HepG2 (cell line): ENCODE measurements around the gene AKAP14. TPM values are rescaled to one million over a fixed set of nuclear protein-coding genes. Genes with fewer than 3 reads are reported as not detected.

ENCODE experiments used
- ARID2 ChIP-seq: sonication (generic); formaldehyde crosslinking; IDR thresholded peaks from 2 replicates; pipeline ENCODE4 v1.8.1; 2022; ENCODE audit warnings: mild to moderate bottlenecking, missing genetic modification reagents, borderline replicate concordance
- ATF1 ChIP-seq: IDR thresholded peaks from 2 replicates; pipeline ENCODE4 v1.6.1; 2016; ENCODE audit warnings: mild to moderate bottlenecking, control low read depth
- BRF2 ChIP-seq: sonication (generic); formaldehyde crosslinking; IDR thresholded peaks from 2 replicates; pipeline ENCODE4 v1.8.1; 2022; ENCODE audit warnings: mild to moderate bottlenecking, missing genetic modification reagents
- CCDC6 ChIP-seq: sonication (generic); formaldehyde crosslinking; IDR thresholded peaks from 2 replicates; pipeline ENCODE4 v1.8.1; 2022; ENCODE audit warnings: mild to moderate bottlenecking, missing genetic modification reagents, moderate library complexity
- DPF2 ChIP-seq: sonication (generic); formaldehyde crosslinking; IDR thresholded peaks from 2 replicates; pipeline ENCODE4 v1.4.0; 2020; ENCODE audit warnings: mild to moderate bottlenecking, low read depth, missing genetic modification reagents, borderline replicate concordance
- MATR3 ChIP-seq: sonication (generic); formaldehyde crosslinking; IDR thresholded peaks from 2 replicates; pipeline ENCODE4 v1.4.0; 2020; ENCODE audit warnings: missing genetic modification reagents
- MEF2D ChIP-seq: sonication (generic); formaldehyde crosslinking; IDR thresholded peaks from 2 replicates; pipeline ENCODE4 v1.5.1; 2020; ENCODE audit warnings: mild to moderate bottlenecking, missing genetic modification reagents
- RARA ChIP-seq: IDR thresholded peaks from 2 replicates; pipeline ENCODE4 v1.6.1; 2016; ENCODE audit warnings: missing genetic modification reagents, missing compliant biosample characterization
- RFXANK ChIP-seq: IDR thresholded peaks from 2 replicates; pipeline ENCODE4 v1.6.1; 2016
- STAG1 ChIP-seq: sonication (generic); formaldehyde crosslinking; IDR thresholded peaks from 2 replicates; pipeline ENCODE4 v1.4.0; 2020; ENCODE audit warnings: missing genetic modification reagents
- THAP7 ChIP-seq: sonication (generic); formaldehyde crosslinking; IDR thresholded peaks from 2 replicates; pipeline ENCODE4 v1.8.1; 2023; ENCODE audit warnings: mild to moderate bottlenecking, missing genetic modification reagents
- ZBTB1 ChIP-seq: sonication (generic); formaldehyde crosslinking; IDR thresholded peaks from 2 replicates; pipeline ENCODE4 v1.4.0; 2020; ENCODE audit warnings: missing genetic modification reagents, borderline replicate concordance
- ZMAT3 ChIP-seq: sonication (generic); formaldehyde crosslinking; conservative IDR thresholded peaks from 2 replicates; pipeline ENCODE4 v1.7.0; 2021; ENCODE audit warnings: missing genetic modification reagents
- ZMYM4 ChIP-seq: sonication (generic); formaldehyde crosslinking; IDR thresholded peaks from 2 replicates; pipeline ENCODE4 v1.8.1; 2023; ENCODE audit warnings: mild to moderate bottlenecking, missing genetic modification reagents
- ZNF205 ChIP-seq: IDR thresholded peaks from 2 replicates; pipeline ENCODE4 v1.6.1; 2018; ENCODE audit warnings: missing biosample characterization, missing genetic modification reagents
- ZNF33B ChIP-seq: sonication (generic); formaldehyde crosslinking; IDR thresholded peaks from 2 replicates; pipeline ENCODE4 v1.5.1; 2020; ENCODE audit warnings: mild to moderate bottlenecking, missing genetic modification reagents
- ZNF720 ChIP-seq: sonication (generic); formaldehyde crosslinking; IDR thresholded peaks from 2 replicates; pipeline ENCODE4 v1.4.0; 2020; ENCODE audit warnings: missing genetic modification reagents
- ZNF83 ChIP-seq: sonication (generic); formaldehyde crosslinking; IDR thresholded peaks from 2 replicates; pipeline ENCODE4 v1.4.0; 2020; ENCODE audit warnings: missing genetic modification reagents, mild to moderate bottlenecking, borderline replicate concordance
- ZSCAN21 ChIP-seq: sonication (generic); formaldehyde crosslinking; IDR thresholded peaks from 2 replicates; pipeline ENCODE4 v1.8.0; 2022; ENCODE audit warnings: mild to moderate bottlenecking, missing genetic modification reagents, moderate library complexity, borderline replicate concordance
- polyA plus RNA-seq, 8 experiments: library from polyadenylated mRNA; depleted of rRNA in 3 of 8; stranded (reverse) in 7 of 8; unstranded in 1 of 8; fragments of >200 nt; fragmentation: Illumina TruSeq in 4 of 8; extraction: Trizol in 4 of 8; gene quantifications; 2 replicates each; pipeline versions ENCODE4 v1.2.1 to v1.2.3, GENCODE V29; 2011 to 2016; ENCODE audit warnings: low read depth in 4 of 8, missing spikeins in 1 of 8, mixed read lengths in 1 of 8; ENCODE audit not compliant: insufficient read depth in 1 of 8
- total RNA-seq, 5 experiments: library from RNA; depleted of rRNA; stranded (reverse); fragments of >200 nt; fragmentation: Illumina TruSeq; extraction: Trizol; gene quantifications; 2 replicates each; pipeline ENCODE4 v1.2.3, GENCODE V29; 2016; ENCODE audit warnings: low read depth in 1 of 5
- TF ChIP-seq, protein P1 (sequence below): sonication (generic); formaldehyde crosslinking; IDR thresholded peaks from 2 replicates; pipeline ENCODE4 v1.5.1; 2020; ENCODE audit warnings: missing genetic modification reagents, mild to moderate bottlenecking, borderline replicate concordance
- TF ChIP-seq, protein P2 (sequence below): sonication (generic); formaldehyde crosslinking; IDR thresholded peaks from 2 replicates; pipeline ENCODE4 v1.5.1; 2020; ENCODE audit warnings: mild to moderate bottlenecking, missing genetic modification reagents, borderline replicate concordance

Gene AKAP14
- total and polyA plus RNA-seq, 2 of the 13 experiments (the other 11 are each of a cell fraction or from before 2014, with no cell fraction given): 0.20 to 1.7 TPM

GRCh38 chrX:119943185-119943988 lies 47.7 kb downstream of the AKAP14 start, which contains the start of gene NKAP (continued):
- TF ChIP-seq, protein P1, sequence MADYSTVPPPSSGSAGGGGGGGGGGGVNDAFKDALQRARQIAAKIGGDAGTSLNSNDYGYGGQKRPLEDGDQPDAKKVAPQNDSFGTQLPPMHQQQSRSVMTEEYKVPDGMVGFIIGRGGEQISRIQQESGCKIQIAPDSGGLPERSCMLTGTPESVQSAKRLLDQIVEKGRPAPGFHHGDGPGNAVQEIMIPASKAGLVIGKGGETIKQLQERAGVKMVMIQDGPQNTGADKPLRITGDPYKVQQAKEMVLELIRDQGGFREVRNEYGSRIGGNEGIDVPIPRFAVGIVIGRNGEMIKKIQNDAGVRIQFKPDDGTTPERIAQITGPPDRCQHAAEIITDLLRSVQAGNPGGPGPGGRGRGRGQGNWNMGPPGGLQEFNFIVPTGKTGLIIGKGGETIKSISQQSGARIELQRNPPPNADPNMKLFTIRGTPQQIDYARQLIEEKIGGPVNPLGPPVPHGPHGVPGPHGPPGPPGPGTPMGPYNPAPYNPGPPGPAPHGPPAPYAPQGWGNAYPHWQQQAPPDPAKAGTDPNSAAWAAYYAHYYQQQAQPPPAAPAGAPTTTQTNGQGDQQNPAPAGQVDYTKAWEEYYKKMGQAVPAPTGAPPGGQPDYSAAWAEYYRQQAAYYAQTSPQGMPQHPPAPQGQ (CRISPR knock-in tag): no peak
- TF ChIP-seq ZNF33B (CRISPR knock-in tag) (no peak), MATR3 (CRISPR knock-in tag) (no peak), ZBTB1 (CRISPR knock-in tag) (no peak), CCDC6 (CRISPR knock-in tag) (0 out of 2 replicates have a peak, but pooled peaks have one; percentile 60), ZMAT3 (CRISPR knock-in tag) (no peak), ZNF720 (no peak), RARA (CRISPR knock-in tag) (0 out of 2 replicates have a peak, but pooled peaks have one; percentile 13), ZNF205 (CRISPR knock-in tag) (0 out of 2 replicates have a peak, but pooled peaks have one; percentile 17), RFXANK (CRISPR knock-in tag) (no peak), BRF2 (CRISPR knock-in tag) (no peak), ATF1 (CRISPR knock-in tag) (peak; percentile 70), STAG1 (CRISPR knock-in tag) (no peak), MEF2D (CRISPR knock-in tag) (no peak), THAP7 (CRISPR knock-in tag) (no peak; the same call in 1 of the 2 replicates), ARID2 (CRISPR knock-in tag) (no peak), DPF2 (CRISPR knock-in tag) (no peak), ZSCAN21 (CRISPR knock-in tag) (no peak), ZMYM4 (CRISPR knock-in tag) (peak; percentile 69), ZNF83 (no peak)
- TF ChIP-seq, protein P2, sequence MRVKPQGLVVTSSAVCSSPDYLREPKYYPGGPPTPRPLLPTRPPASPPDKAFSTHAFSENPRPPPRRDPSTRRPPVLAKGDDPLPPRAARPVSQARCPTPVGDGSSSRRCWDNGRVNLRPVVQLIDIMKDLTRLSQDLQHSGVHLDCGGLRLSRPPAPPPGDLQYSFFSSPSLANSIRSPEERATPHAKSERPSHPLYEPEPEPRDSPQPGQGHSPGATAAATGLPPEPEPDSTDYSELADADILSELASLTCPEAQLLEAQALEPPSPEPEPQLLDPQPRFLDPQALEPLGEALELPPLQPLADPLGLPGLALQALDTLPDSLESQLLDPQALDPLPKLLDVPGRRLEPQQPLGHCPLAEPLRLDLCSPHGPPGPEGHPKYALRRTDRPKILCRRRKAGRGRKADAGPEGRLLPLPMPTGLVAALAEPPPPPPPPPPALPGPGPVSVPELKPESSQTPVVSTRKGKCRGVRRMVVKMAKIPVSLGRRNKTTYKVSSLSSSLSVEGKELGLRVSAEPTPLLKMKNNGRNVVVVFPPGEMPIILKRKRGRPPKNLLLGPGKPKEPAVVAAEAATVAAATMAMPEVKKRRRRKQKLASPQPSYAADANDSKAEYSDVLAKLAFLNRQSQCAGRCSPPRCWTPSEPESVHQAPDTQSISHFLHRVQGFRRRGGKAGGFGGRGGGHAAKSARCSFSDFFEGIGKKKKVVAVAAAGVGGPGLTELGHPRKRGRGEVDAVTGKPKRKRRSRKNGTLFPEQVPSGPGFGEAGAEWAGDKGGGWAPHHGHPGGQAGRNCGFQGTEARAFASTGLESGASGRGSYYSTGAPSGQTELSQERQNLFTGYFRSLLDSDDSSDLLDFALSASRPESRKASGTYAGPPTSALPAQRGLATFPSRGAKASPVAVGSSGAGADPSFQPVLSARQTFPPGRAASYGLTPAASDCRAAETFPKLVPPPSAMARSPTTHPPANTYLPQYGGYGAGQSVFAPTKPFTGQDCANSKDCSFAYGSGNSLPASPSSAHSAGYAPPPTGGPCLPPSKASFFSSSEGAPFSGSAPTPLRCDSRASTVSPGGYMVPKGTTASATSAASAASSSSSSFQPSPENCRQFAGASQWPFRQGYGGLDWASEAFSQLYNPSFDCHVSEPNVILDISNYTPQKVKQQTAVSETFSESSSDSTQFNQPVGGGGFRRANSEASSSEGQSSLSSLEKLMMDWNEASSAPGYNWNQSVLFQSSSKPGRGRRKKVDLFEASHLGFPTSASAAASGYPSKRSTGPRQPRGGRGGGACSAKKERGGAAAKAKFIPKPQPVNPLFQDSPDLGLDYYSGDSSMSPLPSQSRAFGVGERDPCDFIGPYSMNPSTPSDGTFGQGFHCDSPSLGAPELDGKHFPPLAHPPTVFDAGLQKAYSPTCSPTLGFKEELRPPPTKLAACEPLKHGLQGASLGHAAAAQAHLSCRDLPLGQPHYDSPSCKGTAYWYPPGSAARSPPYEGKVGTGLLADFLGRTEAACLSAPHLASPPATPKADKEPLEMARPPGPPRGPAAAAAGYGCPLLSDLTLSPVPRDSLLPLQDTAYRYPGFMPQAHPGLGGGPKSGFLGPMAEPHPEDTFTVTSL (CRISPR knock-in tag): no peak
